Activated naive CD8-positive, alpha-beta T cell treated with anti-CD3 and anti-CD28 coated beads for 36 hours (primary cell): ENCODE results near the gene LRRFIP2. TPM values are rescaled to one million over a fixed set of nuclear protein-coding genes. Genes with fewer than 3 reads are reported as not detected.

ENCODE experiments used
- DNase-seq: peaks from one replicate; pipeline ENCODE4 v3.0.0; 2021
- H3K27ac Mint-ChIP-seq: one replicate; pipeline ENCODE4 v1.8.0; 2022; ENCODE audit warnings: mild to moderate bottlenecking, moderate library complexity, mixed read lengths
- H3K27me3 Mint-ChIP-seq: one replicate; pipeline ENCODE4 v1.8.0; 2022; ENCODE audit warnings: mild to moderate bottlenecking, mixed read lengths
- H3K36me3 Mint-ChIP-seq: one replicate; pipeline ENCODE4 v1.8.0; 2021; ENCODE audit warnings: mild to moderate bottlenecking, mixed read lengths
- H3K4me1 Mint-ChIP-seq: one replicate; pipeline ENCODE4 v1.8.0; 2021; ENCODE audit warnings: mixed read lengths
- H3K4me3 Mint-ChIP-seq: one replicate; pipeline ENCODE4 v1.8.0; 2022; ENCODE audit warnings: mild to moderate bottlenecking, moderate library complexity, mixed read lengths
- H3K9me3 Mint-ChIP-seq: one replicate; pipeline ENCODE4 v1.8.0; 2022; ENCODE audit warnings: mixed read lengths
- total RNA-seq, 2 experiments: library from RNA; stranded (reverse); gene quantifications; one replicate each; pipeline ENCODE4 v1.2.3, GENCODE V29; 2021

Gene LRRFIP2
- total RNA-seq, 2 experiments from 2014 or later = 22.4 to 23.2 TPM

- no peak for DNase-seq
- Mint-ChIP-seq H3K9me3 (no peaks in the 10 kb centered on the region), H3K27ac (no peak overlapping the region), H3K27me3 (no peaks in the 10 kb centered on the region), H3K36me3 (no peaks in the 10 kb centered on the region), H3K4me3 (no peak overlapping the region), H3K4me1 (no peaks in the 10 kb centered on the region)
Observed at GRCh38 chr3:37200141-37200540, 25.8 kb upstream of the LRRFIP2 start.

- DNase-seq = no peak
- Mint-ChIP-seq H3K9me3 (no peaks in the 10 kb centered on the region), H3K27ac (no peak overlapping the region), H3K27me3 (no peaks in the 10 kb centered on the region), H3K4me3 (no peak overlapping the region), H3K36me3 (no peaks in the 10 kb centered on the region), H3K4me1 (no peaks in the 10 kb centered on the region)
Observed at GRCh38 chr3:37198996-37199395, 24.6 kb upstream of the LRRFIP2 start.

- no peak for DNase-seq
Observed at GRCh38 chr3:37198547-37198946, 24.2 kb upstream of the LRRFIP2 start.

GRCh38 chr3:37197810-37198371 is 23.5 kb upstream of the LRRFIP2 start:
- no peaks in the 10 kb centered on the region for H3K4me1 Mint-ChIP-seq
- H3K9me3 Mint-ChIP-seq = no peaks in the 10 kb centered on the region

More at GRCh38 chr3:37198547-37198946, 24.2 kb upstream of the LRRFIP2 start:
- H3K9me3 Mint-ChIP-seq = no peaks in the 10 kb centered on the region
- H3K27ac Mint-ChIP-seq = no peak overlapping the region
- H3K27me3 Mint-ChIP-seq = no peaks in the 10 kb centered on the region
- no peaks in the 10 kb centered on the region for H3K4me1 Mint-ChIP-seq
- no peak overlapping the region for H3K4me3 Mint-ChIP-seq
- no peaks in the 10 kb centered on the region for H3K36me3 Mint-ChIP-seq

GRCh38 chr3:37194533-37194932 is 20.2 kb upstream of the LRRFIP2 start:
- H3K9me3 Mint-ChIP-seq = no peaks in the 10 kb centered on the region
- no peak overlapping the region for H3K4me3 Mint-ChIP-seq
- no peaks in the 10 kb centered on the region for H3K4me1 Mint-ChIP-seq
- no peak overlapping the region for H3K27ac Mint-ChIP-seq
- H3K36me3 Mint-ChIP-seq = no peaks in the 10 kb centered on the region
- DNase-seq = no peak
- no peaks in the 10 kb centered on the region for H3K27me3 Mint-ChIP-seq

More at GRCh38 chr3:37197810-37198371, 23.5 kb upstream of the LRRFIP2 start:
- Mint-ChIP-seq H3K36me3 (no peaks in the 10 kb centered on the region), H3K27ac (no peak overlapping the region), H3K27me3 (no peaks in the 10 kb centered on the region), H3K4me3 (no peak overlapping the region)
- no peak for DNase-seq

GRCh38 chr3:37190667-37191066 is 16.3 kb upstream of the LRRFIP2 start:
- Mint-ChIP-seq H3K27ac (no peak overlapping the region), H3K4me1 (no peaks in the 10 kb centered on the region), H3K36me3 (no peaks in the 10 kb centered on the region), H3K9me3 (no peaks in the 10 kb centered on the region), H3K4me3 (no peak overlapping the region), H3K27me3 (no peaks in the 10 kb centered on the region)
- DNase-seq = no peak

GRCh38 chr3:37189109-37189508 is 14.7 kb upstream of the LRRFIP2 start:
- Mint-ChIP-seq H3K4me3 (no peak overlapping the region), H3K36me3 (no peaks in the 10 kb centered on the region), H3K4me1 (no peaks in the 10 kb centered on the region), H3K27ac (no peak overlapping the region), H3K9me3 (no peaks in the 10 kb centered on the region), H3K27me3 (no peaks in the 10 kb centered on the region)
- no peak for DNase-seq

GRCh38 chr3:37183976-37184375 is 9.6 kb upstream of the LRRFIP2 start:
- Mint-ChIP-seq H3K27ac (no peak overlapping the region), H3K4me3 (no peak overlapping the region), H3K9me3 (no peaks in the 10 kb centered on the region), H3K36me3 (peaks cover 2% of the 10 kb centered on the region), H3K27me3 (no peaks in the 10 kb centered on the region), H3K4me1 (peaks cover 12% of the 10 kb centered on the region)
- no peak for DNase-seq

- Mint-ChIP-seq H3K27ac (no peak overlapping the region), H3K9me3 (no peaks in the 10 kb centered on the region), H3K4me3 (no peak overlapping the region), H3K27me3 (no peaks in the 10 kb centered on the region), H3K36me3 (peaks cover 2% of the 10 kb centered on the region), H3K4me1 (peaks cover 12% of the 10 kb centered on the region)
- no peak for DNase-seq
Observed at GRCh38 chr3:37183375-37183831, 9.0 kb upstream of the LRRFIP2 start.

GRCh38 chr3:37182816-37183215 is 8.4 kb upstream of the LRRFIP2 start:
- no peak for DNase-seq
- Mint-ChIP-seq H3K9me3 (no peaks in the 10 kb centered on the region), H3K4me1 (peaks cover 16% of the 10 kb centered on the region), H3K27me3 (no peaks in the 10 kb centered on the region), H3K4me3 (no peak overlapping the region), H3K27ac (no peak overlapping the region), H3K36me3 (peaks cover 2% of the 10 kb centered on the region)

- H3K27ac Mint-ChIP-seq = no peak overlapping the region
- peaks cover 2% of the 10 kb centered on the region for H3K36me3 Mint-ChIP-seq
- no peaks in the 10 kb centered on the region for H3K27me3 Mint-ChIP-seq
- DNase-seq = no peak
- H3K9me3 Mint-ChIP-seq = no peaks in the 10 kb centered on the region
- H3K4me1 Mint-ChIP-seq = peaks cover 26% of the 10 kb centered on the region
- no peak overlapping the region for H3K4me3 Mint-ChIP-seq
Observed at GRCh38 chr3:37181756-37182155, 7.4 kb upstream of the LRRFIP2 start.

- Mint-ChIP-seq H3K27ac (no peak overlapping the region), H3K4me1 (peaks cover 29% of the 10 kb centered on the region), H3K4me3 (no peak overlapping the region), H3K27me3 (no peaks in the 10 kb centered on the region), H3K9me3 (no peaks in the 10 kb centered on the region), H3K36me3 (peaks cover 2% of the 10 kb centered on the region)
- no peak for DNase-seq
Observed at GRCh38 chr3:37179144-37179967, 5.0 kb upstream of the LRRFIP2 start.

GRCh38 chr3:37173806-37174205 is 576 bp downstream of the LRRFIP2 start:
- DNase-seq = no peak
- no peak overlapping the region for H3K27ac Mint-ChIP-seq
- no peaks in the 10 kb centered on the region for H3K9me3 Mint-ChIP-seq
- no peaks in the 10 kb centered on the region for H3K27me3 Mint-ChIP-seq
- H3K4me1 Mint-ChIP-seq = peaks cover 41% of the 10 kb centered on the region
- peaks cover 7% of the 10 kb centered on the region for H3K36me3 Mint-ChIP-seq
- no peak overlapping the region for H3K4me3 Mint-ChIP-seq

GRCh38 chr3:37171144-37171543 is 3.2 kb downstream of the LRRFIP2 start:
- peaks cover 28% of the 10 kb centered on the region for H3K4me1 Mint-ChIP-seq
- H3K27ac Mint-ChIP-seq = no peak overlapping the region
- no peak for DNase-seq
- H3K27me3 Mint-ChIP-seq = no peaks in the 10 kb centered on the region
- no peaks in the 10 kb centered on the region for H3K9me3 Mint-ChIP-seq
- peaks cover 7% of the 10 kb centered on the region for H3K36me3 Mint-ChIP-seq
- H3K4me3 Mint-ChIP-seq = no peak overlapping the region

- peaks cover 28% of the 10 kb centered on the region for H3K4me1 Mint-ChIP-seq
- no peak overlapping the region for H3K27ac Mint-ChIP-seq
- DNase-seq = no peak
- H3K36me3 Mint-ChIP-seq = peaks cover 7% of the 10 kb centered on the region
- no peaks in the 10 kb centered on the region for H3K9me3 Mint-ChIP-seq
- no peak overlapping the region for H3K4me3 Mint-ChIP-seq
- H3K27me3 Mint-ChIP-seq = no peaks in the 10 kb centered on the region
Observed at GRCh38 chr3:37170513-37170912, 3.9 kb downstream of the LRRFIP2 start.

- no peaks in the 10 kb centered on the region for H3K9me3 Mint-ChIP-seq
- DNase-seq = no peak
- H3K36me3 Mint-ChIP-seq = peaks cover 7% of the 10 kb centered on the region
- no peak overlapping the region for H3K4me3 Mint-ChIP-seq
- peaks cover 28% of the 10 kb centered on the region for H3K4me1 Mint-ChIP-seq
- no peaks in the 10 kb centered on the region for H3K27me3 Mint-ChIP-seq
- H3K27ac Mint-ChIP-seq = no peak overlapping the region
Observed at GRCh38 chr3:37170060-37170459, 4.3 kb downstream of the LRRFIP2 start.
